B cell (primary cell): ENCODE results near the gene RIPOR3. TPM values are rescaled to one million over a fixed set of nuclear protein-coding genes. Genes with fewer than 3 reads are reported as not detected.

Experiments
- ATAC-seq: fragments of 200-7000 bp; cut with Tn5 transposase; one replicate; pipeline ENCODE4 v1.10.0; 2021; ENCODE audit warnings: low read depth, mild to moderate bottlenecking, moderate number of reproducible peaks, moderate library complexity
- CTCF ChIA-PET: fragments of 350-600 bp; sonication (Branson Sonifier 250); formaldehyde crosslinking; loops from one replicate; lab custom pipeline; 2021; ENCODE audit warnings: antibody characterized with exemption, inconsistent platforms; lab: Charles Lee
- POLR2A ChIA-PET: fragments of 350-600 bp; sonication (Branson Sonifier 250); formaldehyde crosslinking; loops from one replicate; lab custom pipeline; 2021; ENCODE audit warnings: antibody characterized with exemption; lab: Charles Lee
- DNase-seq: peaks from one replicate; pipeline ENCODE4 v3.0.0; 2013
- H2AFZ ChIP-seq: 2 replicates; pipeline ENCODE4 v1.6.1; 2012; ENCODE audit warnings: mild to moderate bottlenecking, low read depth, low read length; ENCODE audit not compliant: insufficient read depth, poor library complexity, severe bottlenecking
- H3K27ac ChIP-seq, 2 donors: 1 replicate in 1 of 2; 2 replicates in 1 of 2; pipeline ENCODE4 v1.5.1; 2012 to 2013; ENCODE audit warnings: low read length in 2 of 2, mild to moderate bottlenecking in 2 of 2, moderate library complexity in 1 of 2
- H3K27me3 ChIP-seq, 4 experiments: fragments of 200-600 bp in 1 of 4; sonication (generic) in 1 of 4; replicated peaks in 1 of 4; 1 replicate in 2 of 4; 2 replicates in 2 of 4; pipeline versions ENCODE4 v1.6.1 to v1.7.0; 2013 to 2016; ENCODE audit warnings: low read length in 3 of 4, mild to moderate bottlenecking in 2 of 4, mixed read lengths in 1 of 4, moderate library complexity in 1 of 4; ENCODE audit not compliant: insufficient read depth in 4 of 4, control insufficient read depth in 3 of 4; ENCODE audit errors: control extremely low read depth in 1 of 4
- H3K36me3 ChIP-seq, 2 experiments: replicated peaks in 1 of 2; 1 replicate in 1 of 2; 2 replicates in 1 of 2; pipeline versions ENCODE4 v1.6.1 to v1.7.1; 2013; ENCODE audit warnings: low read length in 1 of 2; ENCODE audit not compliant: insufficient read depth in 2 of 2, control insufficient read depth in 1 of 2; ENCODE audit errors: control extremely low read depth in 1 of 2, extremely low read depth in 1 of 2
- H3K4me1 ChIP-seq, 2 donors: fragments of 200-600 bp in 1 of 2; sonication (generic) in 1 of 2; 1 replicate in 1 of 2; 2 replicates in 1 of 2; pipeline versions ENCODE4 v1.5.1 to v1.6.1; 2013 to 2017; ENCODE audit warnings: low read length in 2 of 2; ENCODE audit not compliant: control insufficient read depth in 2 of 2, insufficient read depth in 2 of 2
- H3K4me2 ChIP-seq: replicated peaks from 2 replicates; pipeline ENCODE3; 2012; ENCODE audit warnings: mild to moderate bottlenecking, low read depth, low read length; ENCODE audit not compliant: poor library complexity, severe bottlenecking
- H3K4me3 ChIP-seq, 5 experiments: fragments of 200-600 bp in 1 of 5; sonication (generic) in 1 of 5; 1 replicate in 3 of 5; 2 replicates in 2 of 5; pipeline versions ENCODE4 v1.5.1 to v1.7.0; 2011 to 2016; ENCODE audit warnings: low read length in 4 of 5, mild to moderate bottlenecking in 4 of 5, low read depth in 2 of 5, control low read depth in 1 of 5, moderate library complexity in 1 of 5; ENCODE audit not compliant: insufficient read depth in 1 of 5; ENCODE audit errors: control extremely low read depth in 1 of 5, extremely low read depth in 1 of 5
- H3K79me2 ChIP-seq: fragments of 200-600 bp; sonication (generic); one replicate; pipeline ENCODE4 v1.6.0; 2016; ENCODE audit warnings: low read length; ENCODE audit not compliant: control insufficient read depth, insufficient read depth
- H3K9ac ChIP-seq: fragments of 200-600 bp; sonication (generic); 2 replicates; pipeline ENCODE4 v1.6.1; 2017; ENCODE audit warnings: mild to moderate bottlenecking, low read length, moderate library complexity
- H3K9me3 ChIP-seq, 3 donors: one replicate each; pipeline versions ENCODE4 v1.6.1 to v1.7.1; 2013; ENCODE audit warnings: low read length in 2 of 3; ENCODE audit not compliant: control insufficient read depth in 2 of 3, insufficient read depth in 1 of 3; ENCODE audit errors: control extremely low read depth in 1 of 3
- H4K20me1 ChIP-seq: 2 replicates; pipeline ENCODE4 v1.6.0; 2012; ENCODE audit warnings: mild to moderate bottlenecking, low read length; ENCODE audit not compliant: insufficient read depth, control insufficient read depth, poor library complexity, severe bottlenecking
- H3K27ac Mint-ChIP-seq: one replicate; pipeline ENCODE4 v1.8.0; 2021; ENCODE audit warnings: mixed read lengths
- H3K27me3 Mint-ChIP-seq: one replicate; pipeline ENCODE4 v1.8.0; 2021; ENCODE audit warnings: mixed read lengths
- H3K4me1 Mint-ChIP-seq: one replicate; pipeline ENCODE4 v1.8.0; 2021; ENCODE audit warnings: mixed read lengths
- H3K4me3 Mint-ChIP-seq: one replicate; pipeline ENCODE4 v1.8.0; 2021; ENCODE audit warnings: mixed read lengths
- H3K9me3 Mint-ChIP-seq: one replicate; pipeline ENCODE4 v1.8.0; 2022; ENCODE audit warnings: mixed read lengths; ENCODE audit not compliant: insufficient read depth
- EZH2 ChIP-seq: IDR thresholded peaks from 2 replicates; pipeline ENCODE4 v1.6.1; 2012; ENCODE audit warnings: borderline replicate concordance, low read depth, mild to moderate bottlenecking, moderate library complexity, low read length; ENCODE audit not compliant: insufficient read depth, poor library complexity, severe bottlenecking
- WGBS: methylation state at CpG from one replicate; pipeline ENCODE4 v1.1.5; 2013; ENCODE audit warnings: missing lambda C conversion rate; ENCODE audit not compliant: insufficient coverage; 5-methylcytosine and 5-hydroxymethylcytosine counted together
- intact Hi-C: fragments of 100-400 bp; cut with micrococcal nuclease; formaldehyde crosslinking; loops from one replicate; pipeline ENCODE4 v1.10.0; 2022
- polyA plus RNA-seq: library from polyadenylated mRNA; depleted of rRNA; stranded (reverse); fragments of >200 nt; gene quantifications from 2 replicates; pipeline ENCODE4 v1.2.3, GENCODE V29; 2012
- total RNA-seq, 2 donors: library from RNA; stranded (reverse); fragments of 120-200 nt in 1 of 2; gene quantifications; 1 replicate in 1 of 2; 2 replicates in 1 of 2; pipeline versions ENCODE4 v1.2.3 to v1.2.4, GENCODE V29; 2013 to 2022
- TF ChIP-seq, protein P1 (sequence below): fragments of 200-600 bp; IDR thresholded peaks from one replicate; pipeline ENCODE4 v1.8.0; 2022; ENCODE audit warnings: antibody characterized with exemption, mild to moderate bottlenecking

The RIPOR3 gene
- total and polyA plus RNA-seq, 2 donors (not counting 1 experiment from before 2014, with no cell fraction given) = 0.09 to 0.27 TPM

DNA sequence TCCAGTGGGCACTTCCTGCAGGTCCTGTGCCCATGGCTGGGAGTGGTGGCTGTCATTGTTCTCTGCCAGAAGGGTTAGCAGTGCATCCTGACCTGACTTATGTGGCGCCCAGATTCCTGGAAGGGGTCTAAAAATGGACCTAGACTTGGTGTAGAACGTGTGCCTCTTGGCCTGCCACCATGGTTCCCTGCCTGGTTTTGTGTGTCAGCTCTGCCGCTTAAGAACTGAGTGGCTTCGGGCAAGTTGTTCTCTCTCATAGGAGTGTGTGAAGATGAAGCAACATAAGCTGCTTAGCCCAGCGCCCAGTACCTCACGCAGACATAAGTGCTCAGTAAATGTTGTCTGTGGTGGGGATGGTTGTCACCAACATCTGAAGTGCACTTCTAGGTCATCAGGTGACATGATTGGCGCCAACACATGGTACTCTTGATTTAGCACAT lies 129.1 kb downstream of the RIPOR3 start:
- Histone ChIP-seq H3K9me3 (no peaks in the 10 kb centered on the region), H3K27me3 (no peaks in the 10 kb centered on the region), H3K79me2 (peaks cover 100% of the 10 kb centered on the region), H3K36me3 (peaks cover 5 to 81% of the 10 kb centered on the region in 2 experiments), H3K4me2 (no peak overlapping the region), H3K27ac (no peak overlapping the region), H2AFZ (no peak overlapping the region), H3K4me1 (peaks cover 7 to 8% of the 10 kb centered on the region in 2 donors), H4K20me1 (peaks cover 93% of the 10 kb centered on the region), H3K4me3 (no peak overlapping the region), H3K9ac (no peak overlapping the region)
- H3K4me1 Mint-ChIP-seq = peaks cover 56% of the 10 kb centered on the region
- no peak for ATAC-seq
- no peaks in the 10 kb centered on the region for H3K27me3 Mint-ChIP-seq
- DNase-seq = no peak
- no peaks in the 10 kb centered on the region for H3K9me3 Mint-ChIP-seq
- ChIA-PET POLR2A (interaction anchor here (1.1 kb wide), 1 partner anchor 11 kb away, joined by 10 read pairs; no protein-coding TSS in a partner anchor), CTCF (interaction anchor here (1.4 to 16.9 kb wide), 7 partner anchors 8 to 84 kb away, joined by 3 to 292 read pairs (median 6); no protein-coding TSS in a partner anchor)
- peak overlapping the region; percentile 75 for H3K27ac Mint-ChIP-seq
- 73% methylated on average over 3 of the region's 7 CpGs for WGBS
- intact Hi-C loops = no loop called here
- no peak overlapping the region for H3K4me3 Mint-ChIP-seq
- TF ChIP-seq, protein P1, sequence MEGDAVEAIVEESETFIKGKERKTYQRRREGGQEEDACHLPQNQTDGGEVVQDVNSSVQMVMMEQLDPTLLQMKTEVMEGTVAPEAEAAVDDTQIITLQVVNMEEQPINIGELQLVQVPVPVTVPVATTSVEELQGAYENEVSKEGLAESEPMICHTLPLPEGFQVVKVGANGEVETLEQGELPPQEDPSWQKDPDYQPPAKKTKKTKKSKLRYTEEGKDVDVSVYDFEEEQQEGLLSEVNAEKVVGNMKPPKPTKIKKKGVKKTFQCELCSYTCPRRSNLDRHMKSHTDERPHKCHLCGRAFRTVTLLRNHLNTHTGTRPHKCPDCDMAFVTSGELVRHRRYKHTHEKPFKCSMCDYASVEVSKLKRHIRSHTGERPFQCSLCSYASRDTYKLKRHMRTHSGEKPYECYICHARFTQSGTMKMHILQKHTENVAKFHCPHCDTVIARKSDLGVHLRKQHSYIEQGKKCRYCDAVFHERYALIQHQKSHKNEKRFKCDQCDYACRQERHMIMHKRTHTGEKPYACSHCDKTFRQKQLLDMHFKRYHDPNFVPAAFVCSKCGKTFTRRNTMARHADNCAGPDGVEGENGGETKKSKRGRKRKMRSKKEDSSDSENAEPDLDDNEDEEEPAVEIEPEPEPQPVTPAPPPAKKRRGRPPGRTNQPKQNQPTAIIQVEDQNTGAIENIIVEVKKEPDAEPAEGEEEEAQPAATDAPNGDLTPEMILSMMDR = no peak
- no peak for TF ChIP-seq EZH2

DNA sequence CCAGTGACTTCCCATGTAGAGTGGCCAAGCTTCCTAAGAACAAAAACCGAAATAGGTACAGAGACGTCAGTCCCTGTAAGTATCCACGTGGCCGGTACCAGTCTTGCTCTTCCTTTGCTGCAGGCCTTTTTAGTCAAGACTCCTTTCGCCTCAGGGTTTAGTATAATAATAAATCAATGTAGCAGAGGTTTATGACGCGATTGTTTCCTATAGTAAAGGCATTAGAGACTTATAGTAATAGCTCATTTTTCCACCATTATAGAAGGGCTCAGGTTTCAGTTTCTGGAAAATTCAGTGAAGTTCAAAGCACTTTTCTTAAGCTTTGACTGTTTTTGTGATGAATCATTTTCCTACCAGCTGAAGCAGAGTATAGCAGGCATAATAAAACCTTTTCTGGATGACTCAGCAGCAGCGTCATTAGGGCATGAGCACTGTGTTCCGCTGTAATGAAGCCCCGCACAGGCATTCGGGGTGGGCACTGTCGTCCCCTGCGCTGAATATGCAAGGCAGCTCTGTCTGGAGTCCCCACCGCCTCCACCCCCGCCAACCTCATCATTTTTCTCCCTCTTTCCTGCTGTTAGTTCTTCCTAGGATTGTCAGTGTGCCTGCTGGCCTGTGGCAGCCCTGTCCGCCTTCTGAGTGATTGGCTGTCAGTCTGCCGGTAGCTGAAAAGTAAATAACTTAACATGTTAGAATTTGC lies 129.8 kb downstream of the RIPOR3 start:
- Histone ChIP-seq H3K4me3 (no peak overlapping the region), H4K20me1 (peaks cover 90% of the 10 kb centered on the region), H2AFZ (no peak overlapping the region), H3K79me2 (peaks cover 100% of the 10 kb centered on the region), H3K9ac (no peak overlapping the region), H3K27ac (no peak overlapping the region), H3K4me1 (peaks cover 8 to 9% of the 10 kb centered on the region in 2 donors), H3K4me2 (no peak overlapping the region), H3K27me3 (no peaks in the 10 kb centered on the region), H3K36me3 (peaks cover 5 to 77% of the 10 kb centered on the region in 2 experiments), H3K9me3 (no peaks in the 10 kb centered on the region)
- ATAC-seq (no peak), DNase-seq (no peak)
- H3K9me3 Mint-ChIP-seq = no peaks in the 10 kb centered on the region
- POLR2A ChIA-PET = no interaction called here
- CTCF ChIA-PET = interaction anchor here (0.6 to 16.9 kb wide), 11 partner anchors 9 to 178 kb away, joined by 3 to 292 read pairs (median 4); partner anchors contain the start of gene PTPN1
- H3K27me3 Mint-ChIP-seq = no peaks in the 10 kb centered on the region
- WGBS = 79% methylated on average over 13 of the region's 17 CpGs
- peak overlapping the region; percentile 75 for H3K27ac Mint-ChIP-seq
- H3K4me1 Mint-ChIP-seq = peaks cover 56% of the 10 kb centered on the region
- TF ChIP-seq, protein P1 = no peak
- no peak for TF ChIP-seq EZH2
- intact Hi-C loops = no loop called here
- H3K4me3 Mint-ChIP-seq = peak overlapping the region; percentile 6
